GM10847 (cell line): ENCODE results near the gene PPM1G.

Experiments used
- POLR2A ChIP-seq: IDR thresholded peaks from 2 replicates; pipeline ENCODE4 v1.6.1; 2011; ENCODE audit not compliant: insufficient read length; ENCODE audit errors: extremely low read depth

Gene PPM1G

GRCh38 chr2:27370816-27371620 is 38.4 kb downstream of the PPM1G start:
- peak; percentile 32 for TF ChIP-seq POLR2A

GRCh38 chr2:27370026-27370815 is 39.2 kb downstream of the PPM1G start, which contains the start of the genes EIF2B4 and SNX17:
EIF2B4 (minus strand) TSS chr2:27370338; CDS start chr2:27370314, 24 bp downstream.
SNX17 (plus strand) TSS chr2:27370616; CDS start chr2:27370744, 128 bp downstream.
- peak; percentile 80 for TF ChIP-seq POLR2A

- TF ChIP-seq POLR2A: no peak
These were observed 39.8 kb downstream of the PPM1G start for GRCh38 chr2:27369471-27370025.

- TF ChIP-seq POLR2A: no peak
These were observed 45.5 kb downstream of the PPM1G start for GRCh38 chr2:27363933-27364332.

- no peak for TF ChIP-seq POLR2A
These were observed 46.5 kb downstream of the PPM1G start for GRCh38 chr2:27362678-27363420.

- TF ChIP-seq POLR2A: peak; percentile 62
These were observed 52.8 kb downstream of the PPM1G start, which contains the start of gene GTF3C2 for GRCh38 chr2:27356382-27357181. GTF3C2 (minus strand) TSS chr2:27356764; CDS start chr2:27343554, 13,210 bp downstream.

- TF ChIP-seq POLR2A: no peak
These were observed 53.4 kb downstream of the PPM1G start for GRCh38 chr2:27356056-27356381.

- TF ChIP-seq POLR2A: no peak
These were observed 54.8 kb downstream of the PPM1G start for GRCh38 chr2:27354597-27354927.

- no peak for TF ChIP-seq POLR2A
These were observed 55.4 kb downstream of the PPM1G start for GRCh38 chr2:27353762-27354596.

GRCh38 chr2:27351802-27352598 is 57.4 kb downstream of the PPM1G start:
- TF ChIP-seq POLR2A: no peak

GRCh38 chr2:27350106-27350693 is 59.2 kb downstream of the PPM1G start:
- no peak for TF ChIP-seq POLR2A

GRCh38 chr2:27347641-27348040 is 61.8 kb downstream of the PPM1G start:
- TF ChIP-seq POLR2A: no peak

GRCh38 chr2:27336173-27336572 is 73.2 kb downstream of the PPM1G start:
- TF ChIP-seq POLR2A: no peak

- no peak for TF ChIP-seq POLR2A
These were observed 74.1 kb downstream of the PPM1G start for GRCh38 chr2:27335311-27335710.
